OCI-LY3 (cell line): Measurements from ENCODE around the gene MBL2.
A peak's percentile ranks its signal among the peaks of the same experiment; 100 is the strongest.

Source experiments
- H2AFZ ChIP-seq: fragments of 200-600, 300-600 bp; shearing (Covaris generic); 2 replicates; pipeline ENCODE4 v1.6.0; 2014; ENCODE audit warnings: antibody characterized with exemption, low read depth, low read length
- H3K27ac ChIP-seq: fragments of 200-600, 300-600 bp; sonication (generic); 2 replicates; pipeline ENCODE4 v1.5.1; 2014; ENCODE audit warnings: mild to moderate bottlenecking, low read length, moderate library complexity, mixed read lengths
- H3K27me3 ChIP-seq: fragments of 200-600, 300-600 bp; sonication (generic); 2 replicates; pipeline ENCODE4 v1.6.1; 2014; ENCODE audit warnings: low read depth, low read length, mixed read lengths
- H3K36me3 ChIP-seq: fragments of 200-600, 300-600 bp; sonication (generic); replicated peaks from 2 replicates; pipeline ENCODE3; 2014; ENCODE audit warnings: low read depth, low read length, mixed read lengths
- H3K4me1 ChIP-seq: fragments of 300-600, 200-600 bp; sonication (generic); 2 replicates; pipeline ENCODE4 v1.6.1; 2014; ENCODE audit warnings: low read length, mixed read lengths
- H3K4me2 ChIP-seq: fragments of 200-600, 300-600 bp; sonication (generic); 2 replicates; pipeline ENCODE4 v1.6.1; 2014; ENCODE audit warnings: low read length, mixed read lengths
- H3K4me3 ChIP-seq: fragments of 300-600, 200-600 bp; sonication (generic); 2 replicates; pipeline ENCODE4 v1.5.1; 2014; ENCODE audit warnings: antibody characterized with exemption, mild to moderate bottlenecking, low read length, moderate library complexity
- H3K79me2 ChIP-seq: fragments of 300-600, 200-600 bp; shearing (Covaris generic); 2 replicates; pipeline ENCODE4 v1.6.1; 2014; ENCODE audit warnings: mild to moderate bottlenecking, low read length, mixed read lengths
- H3K9ac ChIP-seq: fragments of 300-600, 200-600 bp; shearing (Covaris generic); 2 replicates; pipeline ENCODE4 v1.6.0; 2014; ENCODE audit warnings: mild to moderate bottlenecking, low read length, moderate library complexity
- H3K9me3 ChIP-seq: fragments of 200-600, 300-600 bp; shearing (Covaris generic); 2 replicates; pipeline ENCODE4 v1.6.1; 2014; ENCODE audit warnings: low read length, mixed read lengths; ENCODE audit not compliant: insufficient read depth
- H4K20me1 ChIP-seq: fragments of 200-600, 300-600 bp; sonication (generic); 2 replicates; pipeline ENCODE4 v1.6.1; 2016; ENCODE audit warnings: low read length, mixed read lengths; ENCODE audit not compliant: insufficient read depth
- CTCF ChIP-seq: fragments of 200-600, 300-600 bp; sonication (generic); IDR thresholded peaks from 2 replicates; pipeline ENCODE4 v1.5.1; 2014; ENCODE audit warnings: antibody characterized with exemption, low read length, low read depth
- EZH2phosphoT487 ChIP-seq: fragments of 200-600 bp; shearing (Covaris generic); IDR thresholded peaks from 2 replicates; pipeline ENCODE4 v1.6.1; 2018; ENCODE audit warnings: antibody characterized with exemption, mixed run types, low read depth

MBL2 gene

DNA sequence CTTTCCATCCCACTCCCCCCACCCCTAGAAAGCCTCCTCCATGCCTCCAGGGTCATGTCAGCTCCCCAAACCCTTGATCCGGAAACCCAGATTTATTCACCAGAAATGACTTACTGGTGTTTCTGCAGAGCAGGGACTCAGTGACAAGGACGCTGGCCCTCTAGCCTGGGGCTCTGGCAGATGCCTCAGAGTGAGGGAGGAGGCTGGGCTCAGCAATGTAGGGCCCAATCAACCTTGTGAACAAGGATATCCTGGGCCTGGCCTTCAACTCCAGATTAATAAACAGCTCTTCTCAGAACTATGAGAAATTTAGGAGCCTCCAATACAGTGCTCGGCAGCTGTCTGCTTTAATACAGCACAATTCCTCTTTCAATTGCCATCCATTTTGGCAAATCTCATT, at the start of gene MBL2:
Gene MBL2 (minus strand): TSS at position 162 of the 400 bp plus-strand sequence. CDS start 1,149 bp downstream, outside the sequence.
- Histone ChIP-seq H4K20me1 (no peaks in the 10 kb centered on the region), H3K4me1 (no peaks in the 10 kb centered on the region), H3K9me3 (no peaks in the 10 kb centered on the region), H3K4me2 (no peak within 1 kb of the TSS), H3K4me3 (no peak within 1 kb of the TSS), H3K27me3 (no peaks in the 10 kb centered on the region), H2AFZ (no peak within 1 kb of the TSS), H3K79me2 (no peaks in the 10 kb centered on the region), H3K27ac (no peak within 1 kb of the TSS), H3K9ac (no peak within 1 kb of the TSS), H3K36me3 (no peaks in the 10 kb centered on the region)
- TF ChIP-seq CTCF, result no peak
- TF ChIP-seq EZH2phosphoT487, result no peak

DNA sequence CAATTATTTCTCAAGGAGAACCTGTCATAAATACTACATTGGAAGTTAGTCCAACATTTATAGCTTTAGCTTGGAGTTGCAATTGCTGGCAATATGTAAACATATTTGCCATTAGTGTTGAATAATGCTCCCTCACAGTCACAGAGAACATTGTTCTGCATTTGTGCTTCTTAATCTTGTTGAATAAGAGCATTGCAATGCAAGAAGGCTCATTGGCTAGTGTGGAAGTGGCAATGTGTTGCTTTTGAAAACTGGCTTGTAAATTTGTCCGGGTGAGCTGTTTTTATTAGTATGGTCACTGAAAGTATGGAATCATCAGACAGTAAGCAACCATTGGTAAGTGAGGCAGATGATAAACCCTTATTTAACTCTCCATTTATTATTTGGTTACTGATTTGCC, 47.7 kb upstream of the MBL2 start:
- TF ChIP-seq CTCF (no peak), EZH2phosphoT487 (no peak)
- no peak overlapping the region for H3K9ac ChIP-seq
- peaks cover 4% of the 10 kb centered on the region for H3K4me1 ChIP-seq
- H3K9me3 ChIP-seq, result no peaks in the 10 kb centered on the region
- no peak overlapping the region for H2AFZ ChIP-seq
- no peak overlapping the region for H3K4me3 ChIP-seq
- no peaks in the 10 kb centered on the region for H3K27me3 ChIP-seq
- H4K20me1 ChIP-seq, result no peaks in the 10 kb centered on the region
- H3K36me3 ChIP-seq, result no peaks in the 10 kb centered on the region
- no peak overlapping the region for H3K4me2 ChIP-seq
- H3K27ac ChIP-seq, result no peak overlapping the region
- H3K79me2 ChIP-seq, result no peaks in the 10 kb centered on the region

GRCh38 chr10:52818019-52818418, 45.4 kb upstream of the MBL2 start:
- TF ChIP-seq CTCF (peak; percentile 70), EZH2phosphoT487 (no peak)
- peak overlapping the region; percentile 33 for H3K4me2 ChIP-seq
- no peaks in the 10 kb centered on the region for H3K79me2 ChIP-seq
- H3K27me3 ChIP-seq, result no peaks in the 10 kb centered on the region
- peaks cover 14% of the 10 kb centered on the region for H3K4me1 ChIP-seq
- no peaks in the 10 kb centered on the region for H3K36me3 ChIP-seq
- no peak overlapping the region for H3K4me3 ChIP-seq
- no peak overlapping the region for H3K9ac ChIP-seq
- no peak overlapping the region for H2AFZ ChIP-seq
- H3K9me3 ChIP-seq, result no peaks in the 10 kb centered on the region
- no peaks in the 10 kb centered on the region for H4K20me1 ChIP-seq
- no peak overlapping the region for H3K27ac ChIP-seq

- no peak for TF ChIP-seq CTCF
- TF ChIP-seq EZH2phosphoT487, result no peak
- Histone ChIP-seq H3K4me3 (peak overlapping the region; percentile 46), H3K4me2 (peak overlapping the region; percentile 62), H3K27ac (no peak overlapping the region), H3K9ac (no peak overlapping the region; the same call in 1 of the 2 replicates), H3K36me3 (no peaks in the 10 kb centered on the region), H3K9me3 (no peaks in the 10 kb centered on the region), H4K20me1 (no peaks in the 10 kb centered on the region), H3K4me1 (peaks cover 14% of the 10 kb centered on the region), H3K27me3 (no peaks in the 10 kb centered on the region), H2AFZ (peak overlapping the region; percentile 99), H3K79me2 (no peaks in the 10 kb centered on the region)
Observed at GRCh38 chr10:52814506-52814905, 41.9 kb upstream of the MBL2 start.
